Dermis blood vessel endothelial cell (primary cell): ENCODE measurements around the gene UNG. TPM values are rescaled to one million over a fixed set of nuclear protein-coding genes. Genes with fewer than 3 reads are reported as not detected.
"Not testable (repeated sequence)": the region's sequence is repeated elsewhere in the genome, so short reads cannot be mapped to it uniquely, and the experiment has no call there.

Experiments
- DNase-seq: peaks from one replicate; pipeline ENCODE4 v3.0.0; 2010
- total RNA-seq: library from RNA; depleted of rRNA; stranded (reverse); fragments of >200 nt; gene quantifications from 2 replicates; pipeline ENCODE4 v1.2.3, GENCODE V29; 2014

The UNG gene
- total RNA-seq, 1 donor from 2014 or later, result 33.5 TPM

DNA sequence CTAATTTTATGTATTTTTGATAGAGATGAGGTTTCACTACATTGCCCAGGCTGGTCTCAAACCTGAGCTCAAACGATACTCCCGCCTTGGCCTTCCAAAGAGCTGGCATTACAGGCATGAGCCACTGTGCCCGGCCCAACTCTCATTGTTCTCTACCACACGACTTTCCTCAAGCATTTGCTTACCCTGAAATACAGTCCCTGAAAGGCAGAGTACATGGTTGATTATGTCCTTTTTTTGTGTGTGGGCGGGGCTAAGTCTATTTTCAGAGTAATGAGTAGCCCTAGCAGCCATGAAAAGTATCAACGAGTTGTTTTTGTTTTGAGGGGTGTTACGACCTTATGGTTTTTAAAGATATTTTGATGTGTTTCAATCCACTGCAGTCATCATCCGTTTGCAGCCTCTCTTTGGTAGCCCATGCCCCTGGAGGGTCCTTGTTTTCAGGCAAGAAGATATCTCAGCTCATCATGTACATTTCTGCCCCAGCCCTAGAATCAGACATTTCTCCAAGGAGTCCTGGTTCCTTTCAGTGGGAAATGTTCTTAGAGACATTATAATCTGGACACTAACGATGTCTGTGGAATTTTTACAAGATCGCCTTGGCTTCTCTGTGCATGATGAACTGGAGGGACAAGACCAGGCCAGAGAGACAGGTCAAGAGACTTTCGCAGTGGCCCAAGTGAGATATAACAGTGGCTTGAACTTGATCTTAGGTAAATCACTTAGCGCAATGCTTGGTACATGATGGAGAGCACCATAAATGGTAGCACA, 27.7 kb downstream of the UNG start:
- DNase-seq, result no peak

DNA sequence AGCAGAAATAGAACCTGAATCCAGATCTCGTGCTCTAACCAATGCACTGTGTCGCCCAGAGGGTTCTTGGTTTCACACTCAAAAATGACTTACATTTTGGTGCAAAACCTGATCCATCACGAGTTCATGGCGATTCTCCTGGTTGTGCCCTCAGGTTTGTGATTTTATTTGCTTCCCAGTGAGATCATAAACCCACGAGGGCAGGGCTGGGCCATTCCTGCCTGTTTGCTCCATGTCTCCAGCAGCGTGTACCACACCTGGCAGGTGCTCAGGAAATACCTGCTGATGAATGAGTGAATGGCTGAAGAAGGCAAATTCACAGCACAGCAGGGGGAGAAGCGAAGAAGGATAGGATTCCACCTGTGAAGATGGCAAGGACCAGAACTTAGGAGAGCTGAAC, 28.4 kb downstream of the UNG start:
- DNase-seq, result no peak

DNA sequence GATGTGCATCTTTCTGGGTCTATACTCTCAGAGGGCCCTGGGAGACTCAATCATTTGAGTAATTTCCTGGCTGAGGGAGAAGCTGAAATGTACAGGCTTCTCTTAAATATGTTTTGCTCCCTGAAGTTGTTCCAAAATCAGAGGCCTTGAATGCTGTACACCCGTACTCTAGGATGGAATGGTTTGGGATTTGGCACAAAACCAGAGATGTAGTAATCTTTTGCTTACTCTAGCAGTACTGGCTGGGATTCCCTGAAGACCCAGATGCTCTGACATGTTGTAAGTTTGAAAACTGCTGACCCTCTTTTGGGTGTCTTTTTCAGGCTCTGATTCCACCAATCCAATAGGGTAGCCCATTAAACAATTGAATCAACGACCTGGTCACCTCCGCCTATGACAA, 29.4 kb downstream of the UNG start:
- no peak for DNase-seq

DNA sequence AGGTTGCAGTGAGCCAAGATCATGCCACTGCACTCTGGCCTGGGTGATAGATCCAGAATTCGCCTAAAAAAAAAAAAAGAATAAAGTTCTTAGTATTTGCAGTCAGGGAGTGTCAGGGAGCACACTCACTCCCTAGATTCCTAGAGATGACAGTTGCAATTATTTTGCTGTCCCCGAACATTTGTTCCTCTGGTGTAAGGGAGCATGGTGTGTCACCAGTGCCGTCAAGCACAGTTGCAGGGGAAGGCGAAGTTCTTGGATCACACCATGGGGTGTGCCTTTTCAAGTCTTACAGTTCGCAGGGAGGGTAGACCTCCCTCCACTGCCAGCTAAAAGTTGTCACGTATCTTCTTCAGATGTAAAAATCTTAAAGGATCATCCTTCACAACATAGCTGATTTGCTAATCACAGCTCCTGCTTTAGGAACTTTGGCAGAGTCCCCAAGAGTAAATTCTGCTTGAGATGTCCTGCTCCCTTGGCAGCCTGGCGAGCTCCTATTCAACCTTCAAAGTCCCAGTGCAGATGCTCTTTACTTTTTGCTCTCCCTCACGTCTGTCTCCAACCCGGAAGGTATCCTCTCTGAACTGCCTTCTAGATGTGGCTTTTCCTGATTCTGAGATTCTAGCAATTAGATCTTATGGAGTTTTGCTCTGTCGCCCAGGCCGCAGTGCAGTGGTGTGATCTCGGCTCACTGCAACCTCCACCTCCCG, 30.3 kb downstream of the UNG start:
- no peak for DNase-seq

DNA sequence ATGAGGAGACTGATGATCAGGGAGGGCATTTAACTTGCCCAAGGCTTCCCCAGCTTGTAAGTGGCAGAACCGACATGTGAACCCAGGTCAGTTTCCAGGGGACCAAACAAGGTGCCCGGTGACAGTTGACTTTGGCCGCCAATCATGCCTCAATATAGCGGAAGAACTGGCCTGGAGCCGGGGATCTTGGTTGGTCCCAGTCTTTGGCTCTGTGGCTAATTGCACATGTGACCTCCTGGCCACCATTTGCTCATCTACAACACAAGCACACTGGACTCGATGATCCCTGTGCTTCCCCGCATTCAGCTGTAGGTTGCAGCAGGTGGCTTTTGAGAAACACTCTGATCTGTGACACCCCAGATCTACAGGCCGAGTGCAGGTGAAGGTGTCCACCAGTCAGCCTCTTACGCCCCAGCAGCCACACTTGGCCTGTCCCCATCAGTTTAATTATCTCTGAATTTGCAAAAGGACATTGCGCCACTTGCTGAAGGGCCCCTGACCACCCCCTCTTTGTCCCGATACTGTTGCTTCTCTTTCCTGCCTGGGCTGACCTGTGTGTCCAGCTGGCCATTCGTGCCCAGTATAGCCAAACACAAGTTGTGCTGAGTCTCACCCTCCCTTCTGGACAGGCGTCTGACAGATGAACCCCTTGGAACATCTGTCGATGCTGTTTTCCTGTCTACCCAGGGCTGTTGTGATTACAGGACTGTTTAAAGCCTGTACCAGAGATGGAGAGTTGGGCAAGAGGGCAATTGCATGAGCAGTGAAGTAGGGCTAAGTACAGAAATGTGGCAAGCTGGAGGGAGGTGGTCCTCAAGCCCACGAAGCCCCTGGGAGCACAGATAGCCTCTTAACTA, 33.1 kb downstream of the UNG start:
- no peak for DNase-seq

DNA sequence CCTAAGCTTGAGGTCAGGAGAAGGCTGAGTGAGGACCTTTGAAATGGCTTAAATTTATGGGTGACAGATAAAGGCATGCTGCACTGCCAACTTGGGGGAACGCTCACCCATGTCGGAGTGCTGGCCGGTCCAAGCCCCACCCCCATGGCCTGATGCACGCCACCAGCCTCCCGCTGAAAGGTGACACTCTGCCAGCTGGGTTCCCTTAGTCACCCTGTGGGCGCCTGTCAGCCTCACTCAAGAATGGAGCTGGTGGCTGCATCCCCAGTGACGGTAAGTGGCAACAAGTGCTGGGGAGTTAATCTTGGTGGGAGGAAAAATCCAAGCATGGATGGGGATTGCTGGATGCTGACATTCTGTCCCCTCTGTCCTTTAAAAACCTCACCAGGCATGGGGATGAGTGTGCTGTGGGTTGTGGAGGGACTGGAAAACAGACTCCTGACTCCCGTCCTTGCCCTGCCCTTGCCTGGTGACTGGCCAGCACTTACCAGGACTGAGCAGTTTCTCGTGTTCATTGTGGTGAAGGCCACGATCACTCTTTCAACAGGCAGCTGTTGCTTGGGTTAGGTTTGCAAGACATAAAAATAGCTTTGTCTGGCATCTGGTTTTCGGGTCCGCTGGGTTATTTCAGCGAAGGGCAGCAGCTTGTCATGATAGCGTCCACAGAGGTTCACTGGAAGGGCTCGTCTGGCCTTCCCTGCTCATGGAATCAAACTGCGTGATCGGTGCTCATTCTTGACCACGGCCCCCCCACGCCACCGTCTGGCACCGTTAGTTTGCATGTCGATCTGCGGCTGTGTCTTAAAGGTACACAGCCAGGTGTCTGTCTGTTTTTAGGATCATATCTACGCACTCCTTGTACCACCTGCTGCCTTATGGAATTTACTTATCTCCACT, 34.0 kb downstream of the UNG start:
- no peak for DNase-seq

DNA sequence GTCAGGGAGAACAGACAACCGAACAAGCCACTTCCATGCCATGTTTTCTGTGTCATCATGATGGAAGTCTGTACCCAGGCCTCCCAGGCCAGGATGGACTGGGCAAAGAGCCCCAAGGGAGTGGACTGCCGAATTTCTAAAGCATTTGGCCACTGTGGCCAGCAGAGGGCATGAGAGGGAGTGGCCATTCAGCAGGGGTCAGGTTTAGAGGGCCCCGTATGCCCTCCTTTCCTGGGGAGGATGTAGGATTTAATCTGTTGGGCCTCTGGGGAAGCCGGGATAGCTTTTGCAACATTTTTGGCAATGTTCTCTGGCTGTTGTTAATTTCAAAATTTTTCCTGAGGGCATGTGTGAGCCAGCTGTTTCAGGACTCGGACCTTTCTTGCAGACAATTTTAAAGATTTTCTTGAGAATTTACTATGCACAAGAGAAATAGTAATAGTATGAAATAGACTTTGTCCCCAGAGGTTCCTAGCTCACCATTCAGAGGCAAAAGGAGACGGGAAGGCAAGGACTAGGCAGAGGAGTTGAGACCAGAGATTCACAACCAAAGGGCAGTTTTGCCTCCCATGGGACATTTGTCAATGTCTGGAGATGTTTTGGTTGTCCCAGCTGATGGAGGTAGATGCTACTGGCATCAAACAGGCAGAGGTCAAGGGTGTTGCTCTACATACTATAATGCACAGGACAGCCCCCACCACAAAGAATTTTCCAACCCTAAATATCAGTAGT, 37.0 kb downstream of the UNG start:
- DNase-seq, result peak; percentile 50

DNA sequence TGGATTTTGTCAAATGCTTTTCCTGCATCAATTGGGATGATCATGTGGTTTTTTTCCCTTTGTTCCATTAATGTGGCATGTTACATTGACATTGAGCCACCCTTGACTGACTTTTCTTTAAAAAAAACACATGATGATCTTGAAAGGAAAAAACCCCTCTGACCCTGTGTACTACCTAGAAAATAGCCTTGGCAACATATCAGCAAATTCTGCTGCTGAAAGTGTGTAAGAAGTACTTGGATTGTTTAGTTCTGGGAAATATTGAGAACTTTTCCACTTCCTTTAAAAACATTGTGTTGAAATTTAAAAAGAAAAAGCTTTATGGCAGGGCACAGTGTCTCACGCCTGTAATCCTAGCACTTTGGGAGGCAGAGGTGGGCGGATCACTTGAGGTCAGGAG, 39.7 kb downstream of the UNG start:
- DNase-seq, result peak; percentile 37

DNA sequence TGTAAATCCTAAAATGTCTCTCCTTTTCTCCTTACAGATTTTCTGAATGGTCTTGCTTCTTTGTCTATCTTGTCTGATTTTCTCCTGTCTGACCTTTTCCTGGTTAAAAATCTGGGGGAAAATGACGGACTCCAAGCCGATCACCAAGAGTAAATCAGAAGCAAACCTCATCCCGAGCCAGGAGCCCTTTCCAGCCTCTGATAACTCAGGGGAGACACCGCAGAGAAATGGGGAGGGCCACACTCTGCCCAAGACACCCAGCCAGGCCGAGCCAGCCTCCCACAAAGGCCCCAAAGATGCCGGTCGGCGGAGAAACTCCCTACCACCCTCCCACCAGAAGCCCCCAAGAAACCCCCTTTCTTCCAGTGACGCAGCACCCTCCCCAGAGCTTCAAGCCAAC, 42.0 kb downstream of the UNG start:
- DNase-seq, result no peak

DNA sequence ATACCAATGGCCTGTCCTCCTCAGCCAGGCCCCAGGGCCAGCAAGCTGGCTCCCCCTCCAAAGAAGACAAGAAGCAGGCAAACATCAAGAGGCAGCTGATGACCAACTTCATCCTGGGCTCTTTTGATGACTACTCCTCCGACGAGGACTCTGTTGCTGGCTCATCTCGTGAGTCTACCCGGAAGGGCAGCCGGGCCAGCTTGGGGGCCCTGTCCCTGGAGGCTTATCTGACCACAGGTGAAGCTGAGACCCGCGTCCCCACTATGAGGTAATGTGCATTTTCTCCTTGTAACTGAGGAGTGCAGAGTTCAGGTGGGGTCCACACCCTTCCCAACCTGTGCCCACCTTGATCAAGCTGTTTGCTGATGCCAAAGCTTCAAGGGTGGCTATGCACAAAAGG, 42.4 kb downstream of the UNG start:
- DNase-seq, result no peak

DNA sequence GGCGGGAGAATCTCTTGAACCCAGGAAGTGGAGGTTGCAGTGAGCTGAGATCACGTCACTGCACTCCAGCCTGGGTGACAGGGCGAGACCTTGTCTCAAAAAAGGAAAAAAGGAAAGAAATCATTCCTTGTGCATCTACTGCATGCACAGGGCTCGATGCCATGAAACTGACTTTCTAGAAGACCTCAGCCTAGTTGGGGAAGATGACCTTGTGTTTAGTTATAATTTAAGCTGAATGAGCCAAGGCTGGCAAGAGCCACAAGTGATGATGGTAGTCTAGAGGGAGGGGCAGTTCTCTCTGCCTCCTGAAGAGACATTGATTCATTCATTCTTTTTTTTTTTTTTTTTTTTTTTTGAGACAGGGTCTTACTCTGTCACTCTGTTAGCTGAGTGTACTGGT, 43.2 kb downstream of the UNG start:
- DNase-seq, result no peak

DNA sequence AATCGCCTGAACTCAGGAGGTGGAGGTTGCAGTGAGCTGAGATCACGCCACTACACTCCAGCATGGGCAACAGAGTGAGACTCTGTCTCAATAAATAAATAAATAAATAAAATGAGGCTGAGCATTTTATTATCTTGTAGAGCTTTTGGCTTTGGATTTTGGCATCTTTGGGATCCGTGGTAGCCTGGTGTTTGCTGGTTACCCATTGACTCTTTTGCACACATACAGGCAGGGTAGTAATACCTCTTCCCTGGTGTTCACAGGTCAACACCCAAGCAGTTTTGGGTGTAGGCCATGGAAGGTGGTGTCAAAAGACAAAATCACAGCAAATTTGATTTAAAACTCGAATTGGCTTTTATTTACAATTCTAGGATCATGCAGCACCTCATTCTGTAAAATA, 46.8 kb downstream of the UNG start:
- no peak for DNase-seq

DNA sequence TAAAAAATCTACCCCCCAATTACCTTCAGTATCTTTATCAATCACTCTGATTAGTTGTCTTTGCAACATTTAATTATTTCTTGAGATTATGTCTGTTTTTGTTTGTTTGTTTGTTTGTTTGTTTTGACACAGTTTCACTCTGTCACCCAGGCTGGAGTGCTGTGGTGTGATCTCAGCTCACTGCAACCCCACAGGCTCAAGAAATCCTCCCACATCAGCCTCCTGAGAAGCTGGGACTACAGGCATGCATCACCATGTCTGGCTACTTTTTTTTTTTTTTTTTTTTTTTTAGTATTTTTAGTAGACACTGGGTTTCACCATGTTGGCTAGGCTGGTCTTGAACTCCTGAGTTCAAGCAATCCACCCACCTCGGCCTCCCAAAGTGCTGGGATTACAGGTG, 49.7 kb downstream of the UNG start:
- DNase-seq, result not testable (repeated sequence)

DNA sequence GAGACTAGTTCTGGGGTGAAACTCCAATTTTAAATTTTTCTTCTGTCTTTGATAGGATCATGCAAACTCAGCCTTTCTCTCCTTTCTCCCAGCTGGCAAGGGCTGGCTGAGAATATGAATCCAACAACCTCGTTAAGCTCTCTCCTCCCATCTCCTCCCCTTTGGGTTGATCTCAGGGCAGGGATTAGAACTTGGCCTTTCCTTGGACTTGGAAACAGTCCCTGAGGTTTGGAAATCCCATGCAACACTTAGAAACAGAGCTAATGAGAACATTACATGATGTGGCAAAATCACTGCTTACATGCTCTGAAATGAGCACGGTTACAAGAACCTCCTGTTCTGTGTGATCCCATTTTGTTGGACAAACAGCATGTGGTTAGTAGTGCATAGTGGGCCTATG, 50.6 kb downstream of the UNG start:
- DNase-seq, result no peak

DNA sequence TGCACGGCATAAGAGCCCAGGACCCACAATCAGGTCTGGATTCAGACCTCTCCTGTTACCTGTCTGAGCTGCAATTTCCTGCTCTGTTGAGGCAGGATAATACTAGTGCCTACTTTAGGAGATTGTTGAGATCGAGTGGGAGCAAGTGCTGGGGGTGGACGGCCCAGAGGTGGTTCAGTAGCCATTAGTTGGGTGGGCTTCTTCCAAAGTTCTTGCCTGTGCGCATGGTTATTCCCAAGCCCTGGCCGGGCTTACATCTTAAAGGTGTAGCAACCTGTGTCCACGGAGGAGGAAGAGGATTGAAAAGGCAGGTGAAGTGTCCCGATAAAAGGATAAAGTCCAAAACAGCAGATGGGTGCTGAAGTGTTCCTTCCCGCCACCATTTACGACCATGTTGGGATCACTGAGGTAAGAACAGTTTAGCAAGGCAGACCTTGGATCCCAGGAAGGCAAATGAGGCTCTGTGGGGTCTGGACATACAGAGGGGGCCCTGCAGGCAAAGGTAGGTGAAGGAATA, 52.8 kb downstream of the UNG start:
- DNase-seq, result no peak

DNA sequence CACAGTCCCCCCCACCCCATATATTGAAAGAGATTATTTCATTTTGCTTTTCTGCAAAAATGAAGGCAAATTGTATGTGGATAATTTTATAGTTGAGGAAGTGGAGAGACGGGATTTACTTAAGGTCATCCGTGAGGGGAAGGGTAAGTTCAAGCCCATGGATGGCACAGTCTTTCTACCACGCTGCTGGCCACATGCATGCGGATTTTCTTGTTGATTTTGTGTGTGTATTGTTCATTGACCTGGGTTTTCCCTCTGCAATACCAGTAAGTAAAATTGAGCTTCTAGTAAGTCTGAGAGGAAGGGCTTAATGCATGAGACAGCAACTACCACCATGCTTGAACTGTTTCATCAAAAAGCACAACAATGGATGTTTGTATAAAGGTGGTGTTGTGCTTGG, 54.1 kb downstream of the UNG start:
- no peak for DNase-seq

DNA sequence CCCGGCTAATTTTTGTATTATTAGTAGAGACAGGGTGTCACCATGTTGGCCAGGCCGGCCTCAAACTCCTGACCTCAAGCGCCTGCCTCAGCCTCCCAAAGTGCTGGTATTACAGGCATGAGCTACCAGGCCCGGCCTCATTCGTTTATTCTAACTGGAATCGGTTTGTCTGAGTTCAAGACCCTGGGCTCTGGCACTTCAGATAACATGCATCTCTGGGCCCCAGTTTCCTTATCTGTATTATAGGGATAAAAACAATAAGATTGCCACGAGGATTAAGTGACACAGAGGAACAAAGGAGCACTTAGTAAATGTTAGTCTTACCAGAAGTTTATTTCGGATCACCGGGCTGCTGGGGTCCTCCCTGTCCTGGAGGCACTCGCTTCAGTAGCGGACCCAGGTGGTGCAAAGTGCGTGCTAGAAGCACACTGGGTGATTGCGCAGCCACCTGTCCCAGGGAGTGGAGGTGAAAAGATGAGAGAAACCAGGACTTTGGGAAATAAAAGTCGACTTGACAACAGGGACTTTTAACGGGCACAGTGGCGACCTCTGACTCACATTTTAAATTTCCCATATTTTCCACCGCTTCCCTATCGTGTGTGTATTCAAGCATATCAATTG, 56.5 kb downstream of the UNG start:
- DNase-seq, result no peak

DNA sequence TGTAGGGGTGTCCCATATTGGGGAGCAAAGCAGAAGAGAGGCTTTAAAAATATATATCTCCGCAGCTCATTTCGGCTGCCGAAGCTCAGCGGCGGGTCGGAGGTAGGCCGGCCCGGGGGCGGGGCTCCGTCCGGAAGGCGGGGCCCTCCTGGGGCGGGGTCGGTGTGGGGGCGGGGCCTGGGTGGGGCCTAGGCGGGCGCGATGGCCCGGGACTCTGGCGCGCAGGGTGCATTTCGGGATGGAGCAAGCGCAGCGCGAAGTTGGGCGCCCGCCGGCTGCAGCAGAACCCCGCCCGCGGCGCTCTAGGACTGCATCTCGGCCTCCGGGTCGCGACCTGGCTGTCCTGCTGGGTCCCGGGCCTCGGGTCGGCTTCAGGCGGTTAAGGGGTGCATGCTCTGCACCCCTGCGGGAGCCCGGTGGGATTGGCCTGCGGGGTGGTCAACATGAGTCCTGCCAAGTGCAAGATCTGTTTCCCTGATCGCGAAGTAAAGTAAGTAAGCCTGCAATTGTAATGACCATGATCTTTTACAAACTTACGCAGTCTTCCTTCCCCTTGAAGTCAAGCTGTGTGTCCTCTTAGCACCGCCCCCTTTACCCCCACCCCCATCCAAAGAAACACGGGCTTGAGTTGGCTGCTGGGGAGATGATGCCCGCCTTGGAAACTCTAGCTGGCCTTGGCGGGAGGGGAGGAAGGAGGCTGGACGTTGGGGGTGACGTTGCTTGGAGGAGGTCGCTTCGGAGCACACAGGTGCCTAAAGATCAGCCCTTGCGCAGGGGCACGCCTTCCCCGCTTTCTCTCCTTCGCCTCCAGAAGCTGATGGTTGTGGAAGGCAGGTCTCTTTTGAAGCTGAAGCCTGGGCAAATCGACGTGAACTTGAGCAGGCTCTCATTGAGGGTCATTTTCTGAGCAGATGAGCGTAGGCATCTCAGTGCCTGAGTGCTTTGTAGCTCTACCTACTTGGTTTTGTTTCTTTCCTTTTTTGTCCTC, 57.3 kb downstream of the UNG start:
- DNase-seq, result peak; percentile 52

DNA sequence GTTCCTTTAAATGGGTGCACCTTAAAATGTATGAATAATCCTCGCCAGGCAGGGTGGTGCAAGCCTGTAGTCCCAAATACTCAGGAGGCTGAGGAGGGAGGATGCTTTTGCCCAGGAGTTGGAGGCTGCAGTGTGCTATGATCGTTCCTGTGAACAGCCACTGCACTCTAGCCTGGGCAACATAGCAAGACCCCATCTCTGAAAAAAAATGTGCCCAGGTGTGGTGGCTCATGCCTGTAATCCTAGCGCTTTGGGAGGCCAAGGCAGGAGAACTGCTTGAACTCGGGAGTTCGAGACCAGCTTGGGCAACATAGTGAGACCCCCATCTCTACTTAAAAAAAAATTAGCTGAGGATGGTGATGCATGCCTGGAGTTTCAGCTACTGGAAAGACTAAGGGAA, 58.6 kb downstream of the UNG start:
- DNase-seq, result no peak

DNA sequence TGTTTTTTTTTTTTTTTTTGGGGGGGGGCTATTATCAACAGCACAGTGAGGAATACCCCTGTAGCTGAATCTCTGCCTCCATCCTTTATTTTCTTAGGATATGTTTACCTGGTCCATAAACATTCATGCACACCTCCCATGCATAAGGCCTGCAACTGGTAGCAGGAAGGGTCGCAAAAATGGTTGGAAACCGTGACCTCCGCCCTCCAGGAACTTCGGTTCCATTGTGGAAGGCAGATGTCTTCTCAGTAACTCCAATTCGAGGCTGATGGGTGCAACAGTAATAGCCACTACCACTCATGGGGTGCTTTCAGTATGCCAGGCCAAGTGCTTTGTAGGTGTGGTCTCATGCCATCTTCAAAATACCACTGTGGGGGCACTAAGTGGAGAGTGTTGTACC, 59.2 kb downstream of the UNG start:
- no peak for DNase-seq
